Chondrocyte (in vitro differentiated cells): Measurements from ENCODE around the gene GPR27. TPM values are rescaled to one million over a fixed set of nuclear protein-coding genes. Genes with fewer than 3 reads are reported as not detected.

Experiments used
- DNase-seq: peaks from one replicate; pipeline ENCODE4 v3.0.0; 2021; ENCODE audit warnings: mixed read lengths, low spot score
- H3K27ac Mint-ChIP-seq: one replicate; pipeline ENCODE4 v1.8.0; 2021; ENCODE audit warnings: mild to moderate bottlenecking, moderate library complexity, mixed read lengths; ENCODE audit not compliant: unreplicated experiment
- H3K27me3 Mint-ChIP-seq: 2 replicates; pipeline ENCODE4 v1.8.0; 2021; ENCODE audit warnings: low read depth, mixed read lengths
- H3K36me3 Mint-ChIP-seq: 2 replicates; pipeline ENCODE4 v1.8.0; 2021; ENCODE audit warnings: low read depth, mixed read lengths
- H3K4me1 Mint-ChIP-seq: 2 replicates; pipeline ENCODE4 v1.8.0; 2021; ENCODE audit warnings: low read depth, mild to moderate bottlenecking, mixed read lengths
- H3K4me3 Mint-ChIP-seq: one replicate; pipeline ENCODE4 v1.8.0; 2021; ENCODE audit warnings: mild to moderate bottlenecking, moderate library complexity, mixed read lengths; ENCODE audit not compliant: unreplicated experiment
- H3K9me3 Mint-ChIP-seq: 2 replicates; pipeline ENCODE4 v1.8.0; 2021; ENCODE audit warnings: low read depth, mixed read lengths
- total RNA-seq: library from RNA; stranded (reverse); gene quantifications from 3 replicates; pipeline ENCODE4 v1.2.1, GENCODE V29; 2021
- TF ChIP-seq, protein P1 (sequence below): fragments of 200-600 bp; sonication (generic); IDR thresholded peaks from 2 replicates; pipeline ENCODE4 v1.5.0; 2021; ENCODE audit warnings: antibody characterized with exemption, mild to moderate bottlenecking, moderate library complexity

GPR27 gene
- total RNA-seq, 1 donor from 2014 or later: 5.5 TPM

DNA sequence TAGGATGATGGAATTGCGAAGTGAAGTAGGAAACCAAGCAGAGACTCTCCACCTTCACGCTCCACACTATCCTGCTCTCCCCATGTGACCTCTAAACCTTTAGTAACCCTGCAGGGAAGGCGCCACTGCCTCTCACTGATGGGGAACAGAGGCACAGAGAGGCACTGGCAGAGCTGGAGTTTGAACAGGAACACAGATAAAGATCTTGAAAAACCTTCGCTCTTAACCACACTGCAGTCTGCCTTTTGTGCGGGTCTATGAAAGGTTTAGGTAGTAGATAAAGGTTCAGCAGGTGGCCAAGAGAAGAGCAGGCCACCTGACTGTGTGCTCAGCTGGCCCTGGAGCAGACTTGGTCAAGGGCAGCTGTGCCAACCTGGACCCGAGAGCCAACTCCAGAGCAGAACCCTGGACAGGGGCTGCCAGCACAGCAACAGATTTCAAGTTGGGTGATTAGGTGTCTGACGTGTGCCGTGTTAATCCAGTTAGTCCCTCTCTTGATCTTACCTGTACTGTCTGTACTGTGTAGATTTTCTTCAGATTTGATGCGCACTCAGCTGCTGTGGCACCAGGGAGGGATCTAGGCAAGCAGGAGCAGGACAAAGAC lies 43.6 kb upstream of the GPR27 start:
- no peak for DNase-seq
- TF ChIP-seq, protein P1, sequence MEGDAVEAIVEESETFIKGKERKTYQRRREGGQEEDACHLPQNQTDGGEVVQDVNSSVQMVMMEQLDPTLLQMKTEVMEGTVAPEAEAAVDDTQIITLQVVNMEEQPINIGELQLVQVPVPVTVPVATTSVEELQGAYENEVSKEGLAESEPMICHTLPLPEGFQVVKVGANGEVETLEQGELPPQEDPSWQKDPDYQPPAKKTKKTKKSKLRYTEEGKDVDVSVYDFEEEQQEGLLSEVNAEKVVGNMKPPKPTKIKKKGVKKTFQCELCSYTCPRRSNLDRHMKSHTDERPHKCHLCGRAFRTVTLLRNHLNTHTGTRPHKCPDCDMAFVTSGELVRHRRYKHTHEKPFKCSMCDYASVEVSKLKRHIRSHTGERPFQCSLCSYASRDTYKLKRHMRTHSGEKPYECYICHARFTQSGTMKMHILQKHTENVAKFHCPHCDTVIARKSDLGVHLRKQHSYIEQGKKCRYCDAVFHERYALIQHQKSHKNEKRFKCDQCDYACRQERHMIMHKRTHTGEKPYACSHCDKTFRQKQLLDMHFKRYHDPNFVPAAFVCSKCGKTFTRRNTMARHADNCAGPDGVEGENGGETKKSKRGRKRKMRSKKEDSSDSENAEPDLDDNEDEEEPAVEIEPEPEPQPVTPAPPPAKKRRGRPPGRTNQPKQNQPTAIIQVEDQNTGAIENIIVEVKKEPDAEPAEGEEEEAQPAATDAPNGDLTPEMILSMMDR: no peak
- H3K9me3 Mint-ChIP-seq: no peaks in the 10 kb centered on the region
- H3K27ac Mint-ChIP-seq: no peak overlapping the region
- no peak overlapping the region for H3K4me3 Mint-ChIP-seq
- peaks cover 6% of the 10 kb centered on the region for H3K36me3 Mint-ChIP-seq
- peaks cover 10% of the 10 kb centered on the region for H3K4me1 Mint-ChIP-seq
- no peaks in the 10 kb centered on the region for H3K27me3 Mint-ChIP-seq

DNA sequence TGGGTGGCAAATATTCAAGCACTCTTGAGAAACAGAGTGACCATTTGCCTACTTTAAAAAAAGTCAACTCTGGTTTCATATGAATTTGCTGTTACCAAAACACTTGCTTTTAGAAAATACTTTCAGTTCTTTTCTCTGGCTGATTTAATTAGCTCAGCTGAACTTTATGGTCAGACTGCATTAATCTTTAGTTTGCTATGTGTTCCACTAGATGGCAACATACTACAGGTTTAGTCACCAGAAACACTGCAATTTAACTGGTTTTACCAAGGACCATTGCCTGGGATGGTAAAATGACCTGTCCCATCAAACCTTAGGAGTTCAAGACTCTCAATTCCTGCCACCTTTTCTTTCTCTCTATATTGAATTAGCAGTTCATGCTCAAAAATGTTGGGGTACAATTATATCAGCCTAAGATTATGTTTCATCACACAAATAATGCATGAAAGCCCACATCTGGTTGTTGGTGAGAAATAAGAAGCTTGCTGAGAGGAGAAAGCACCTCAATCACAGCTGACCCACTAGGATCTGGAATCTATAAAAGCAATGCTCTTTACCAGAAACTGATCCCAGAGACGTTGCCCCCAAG lies 42.7 kb upstream of the GPR27 start:
- no peaks in the 10 kb centered on the region for H3K27me3 Mint-ChIP-seq
- DNase-seq: no peak
- TF ChIP-seq, protein P1: peak; percentile 89
- H3K4me3 Mint-ChIP-seq: no peak overlapping the region
- no peaks in the 10 kb centered on the region for H3K9me3 Mint-ChIP-seq
- peaks cover 2% of the 10 kb centered on the region for H3K36me3 Mint-ChIP-seq
- no peak overlapping the region for H3K27ac Mint-ChIP-seq
- H3K4me1 Mint-ChIP-seq: peaks cover 10% of the 10 kb centered on the region

DNA sequence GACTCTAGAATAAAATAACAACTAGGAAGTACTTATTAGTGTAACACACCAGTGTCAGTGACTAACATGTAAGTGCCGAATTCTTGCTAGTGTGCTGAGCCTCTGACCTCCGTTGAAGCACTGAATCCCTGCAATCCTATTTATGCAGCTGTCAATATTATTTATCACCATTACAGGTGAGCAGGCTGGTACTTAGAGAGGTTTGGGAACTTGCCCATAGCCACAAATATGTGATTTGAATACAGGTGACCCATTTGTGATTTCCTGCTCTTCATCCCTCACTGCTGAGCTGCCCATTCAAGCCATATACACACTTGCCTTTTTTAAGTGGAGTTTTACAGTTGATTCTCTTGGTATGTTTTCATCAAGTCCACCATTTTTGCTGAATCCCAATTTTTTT lies 40.6 kb upstream of the GPR27 start:
- TF ChIP-seq, protein P1: no peak
- Mint-ChIP-seq H3K9me3 (no peaks in the 10 kb centered on the region), H3K4me3 (no peak overlapping the region), H3K27ac (no peak overlapping the region), H3K27me3 (no peaks in the 10 kb centered on the region), H3K4me1 (no peaks in the 10 kb centered on the region), H3K36me3 (peaks cover 2% of the 10 kb centered on the region)
- no peak for DNase-seq

DNA sequence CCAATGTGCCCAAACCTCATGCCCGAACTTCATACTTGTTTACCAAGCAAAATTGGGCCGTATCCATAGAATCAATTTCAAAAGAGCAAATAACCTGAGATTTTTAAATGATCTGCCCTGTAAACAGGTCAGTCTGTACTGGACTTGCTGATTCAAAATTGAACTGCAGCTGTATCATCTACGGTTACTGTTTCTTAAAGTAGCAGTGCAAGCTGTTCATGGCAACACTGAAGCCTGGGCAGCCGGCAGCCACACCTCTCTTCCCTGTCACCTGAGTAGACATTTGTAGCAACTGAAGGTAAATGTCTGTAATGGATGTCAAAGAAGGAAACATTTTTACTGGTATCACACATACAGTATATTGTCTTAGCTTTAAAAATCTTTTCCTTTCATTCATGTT lies 39.1 kb upstream of the GPR27 start:
- TF ChIP-seq, protein P1: no peak
- Mint-ChIP-seq H3K27ac (no peak overlapping the region), H3K4me1 (no peaks in the 10 kb centered on the region), H3K4me3 (no peak overlapping the region), H3K27me3 (no peaks in the 10 kb centered on the region), H3K36me3 (peaks cover 4% of the 10 kb centered on the region), H3K9me3 (no peaks in the 10 kb centered on the region)
- DNase-seq: no peak

DNA sequence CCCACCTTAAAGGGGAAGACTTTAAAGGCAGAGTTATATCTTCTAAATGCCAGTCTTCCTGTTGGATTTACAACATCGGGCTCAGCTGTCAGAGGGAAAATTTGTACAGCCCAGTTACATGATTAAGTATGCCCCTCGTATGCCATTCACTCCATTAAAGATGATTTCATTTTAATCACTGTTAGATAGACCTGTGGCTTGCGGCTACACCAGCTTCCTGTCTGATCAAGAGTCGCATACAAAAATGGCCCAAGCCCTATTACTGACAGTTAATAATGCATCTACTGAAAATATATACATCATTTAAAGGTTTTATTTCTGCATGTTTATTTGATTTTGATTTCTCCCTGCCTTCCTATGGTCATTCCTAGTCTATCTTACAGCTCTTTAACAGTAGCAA lies 35.6 kb upstream of the GPR27 start:
- TF ChIP-seq, protein P1: no peak
- no peak overlapping the region for H3K4me3 Mint-ChIP-seq
- H3K4me1 Mint-ChIP-seq: no peaks in the 10 kb centered on the region
- peaks cover 9% of the 10 kb centered on the region for H3K27me3 Mint-ChIP-seq
- DNase-seq: no peak
- no peaks in the 10 kb centered on the region for H3K9me3 Mint-ChIP-seq
- H3K36me3 Mint-ChIP-seq: peaks cover 2% of the 10 kb centered on the region
- H3K27ac Mint-ChIP-seq: no peak overlapping the region
